Right ventricle myocardium inferior (tissue), 1 donor: ENCODE data around the gene UBXN4. TPM values are rescaled to one million over a fixed set of nuclear protein-coding genes. Genes with fewer than 3 reads are reported as not detected.
"Not testable (repeated sequence)": the region's sequence is repeated elsewhere in the genome, so short reads cannot be mapped to it uniquely, and the experiment has no call there.

Source experiments
- ATAC-seq: fragments of 200-7000 bp; cut with Tn5 transposase; one replicate; pipeline ENCODE4 v1.9.1; 2020; ENCODE audit warnings: mild to moderate bottlenecking, moderate library complexity
- DNase-seq: peaks from one replicate; pipeline ENCODE4 v3.0.0; 2021; ENCODE audit errors: missing footprints
- intact Hi-C: fragments of 100-400 bp; cut with DNase I; formaldehyde crosslinking; loops from one replicate; pipeline ENCODE4 v1.11.0; 2022
- long read RNA-seq: library from polyadenylated mRNA; unstranded; transcript quantifications from one replicate; pipeline ENCODE4 v2.0.0, GENCODE V29; 2021
- total RNA-seq: library from RNA; stranded (reverse); fragmentation: NEBNext Ultra II Directional; extraction: Animal tissue kit (Norgen Biotek cat#: 25700); gene quantifications from one replicate; pipeline ENCODE4 v1.2.1, GENCODE V29; 2021
- donor health status: DM: no; HTN: yes; CAD: no; lungs with severe emphysema.

The UBXN4 gene
- total RNA-seq = 54.9 TPM
- long read RNA-seq, full-length matches to known transcripts = 37 of 51 reads
- long read RNA-seq, partial matches to known transcripts = 9 of 51 reads
- long read RNA-seq, other reads (novel, unspliced or antisense) = 5 of 51 reads

GRCh38 chr2:135741395-135742324 lies at the start of gene UBXN4:
Gene UBXN4, plus strand, starts transcription at chr2:135741855. Its CDS starts 75 bp downstream, at chr2:135741930.
- peak; percentile 98 for DNase-seq
- peak; percentile 99 for ATAC-seq
- intact Hi-C loops = loop anchor here (2.0 kb wide), 1 partner anchor 211 kb away; the partner anchor contains the start of genes R3HDM1 and ZRANB3

GRCh38 chr2:135694711-135695110 lies 46.9 kb upstream of the UBXN4 start:
- ATAC-seq = no peak
- intact Hi-C loops = no loop called here
- no peak for DNase-seq

DNA sequence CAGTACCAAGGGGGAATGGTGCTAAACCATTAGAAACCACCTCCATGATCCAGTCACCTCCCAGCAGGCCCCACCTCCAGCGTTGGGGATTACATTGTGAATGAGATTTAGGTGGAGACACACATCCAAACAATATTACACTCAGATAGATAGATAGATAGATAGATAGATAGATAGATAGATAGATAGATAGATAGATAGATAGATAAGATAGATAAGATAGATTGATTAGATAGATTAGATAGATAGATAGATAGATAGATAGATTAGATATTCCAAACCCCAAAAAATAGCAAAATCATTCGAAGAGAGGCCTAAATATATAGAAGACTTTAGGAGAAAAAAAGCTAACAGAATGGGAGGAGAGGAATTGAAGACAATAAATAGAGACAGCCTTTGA lies 42.8 kb upstream of the UBXN4 start:
- no peak for DNase-seq
- intact Hi-C loops = no loop called here
- ATAC-seq = no peak

DNA sequence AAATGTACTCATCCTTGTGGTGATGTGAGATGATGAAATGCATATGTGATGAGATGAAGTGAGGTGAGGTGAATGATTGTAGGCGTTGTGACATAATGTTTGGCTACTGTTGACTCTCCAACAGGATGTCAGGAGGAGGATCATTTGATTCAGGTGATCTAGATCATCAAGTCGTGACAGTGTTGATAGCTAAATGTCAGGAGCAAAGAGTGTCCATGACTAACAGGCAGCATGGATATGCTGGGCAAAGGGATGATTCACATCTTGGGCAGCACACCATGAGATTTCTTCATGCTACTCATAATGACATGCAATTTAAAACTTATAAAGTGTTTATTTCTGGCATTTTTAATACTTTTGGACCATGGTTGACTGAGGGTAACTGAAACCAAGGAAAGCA lies 40.2 kb upstream of the UBXN4 start:
- intact Hi-C loops = no loop called here
- no peak for ATAC-seq
- DNase-seq = no peak

DNA sequence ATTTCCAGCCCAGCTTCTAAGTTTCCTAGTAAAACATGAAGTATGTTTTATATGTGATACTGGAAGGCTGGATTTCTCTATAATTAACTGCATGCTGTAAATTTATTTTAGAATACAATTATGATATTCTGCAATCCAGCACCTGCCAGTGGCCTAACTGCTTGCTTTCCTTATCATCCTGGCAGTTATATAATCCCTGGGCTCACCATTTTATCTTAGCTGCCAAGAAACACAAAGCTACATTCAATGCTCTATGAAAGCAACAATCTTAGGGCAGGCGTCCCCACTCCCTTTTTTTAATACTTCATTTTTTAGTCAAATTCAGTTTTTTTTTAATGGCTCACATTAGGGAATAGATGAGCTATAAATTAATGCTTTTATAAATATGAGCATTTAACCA lies 38.4 kb upstream of the UBXN4 start:
- intact Hi-C loops = no loop called here
- DNase-seq = no peak
- no peak for ATAC-seq

- intact Hi-C loops, ATAC-seq: not testable (repeated sequence)
These were observed 37.6 kb upstream of the UBXN4 start for GRCh38 chr2:135704075-135704474.

GRCh38 chr2:135708159-135708558 lies 33.5 kb upstream of the UBXN4 start:
- intact Hi-C loops = no loop called here

More at GRCh38 chr2:135704075-135704474, 37.6 kb upstream of the UBXN4 start:
- not testable (repeated sequence) for DNase-seq

GRCh38 chr2:135709992-135710391 lies 31.7 kb upstream of the UBXN4 start:
- ATAC-seq (no peak), DNase-seq (peak; percentile 79)
- intact Hi-C loops = loop anchor here (1.0 to 5.0 kb wide), 3 partner anchors 238 to 721 kb away; no protein-coding TSS in a partner anchor

More at GRCh38 chr2:135708159-135708558, 33.5 kb upstream of the UBXN4 start:
- ATAC-seq = no peak
- no peak for DNase-seq

DNA sequence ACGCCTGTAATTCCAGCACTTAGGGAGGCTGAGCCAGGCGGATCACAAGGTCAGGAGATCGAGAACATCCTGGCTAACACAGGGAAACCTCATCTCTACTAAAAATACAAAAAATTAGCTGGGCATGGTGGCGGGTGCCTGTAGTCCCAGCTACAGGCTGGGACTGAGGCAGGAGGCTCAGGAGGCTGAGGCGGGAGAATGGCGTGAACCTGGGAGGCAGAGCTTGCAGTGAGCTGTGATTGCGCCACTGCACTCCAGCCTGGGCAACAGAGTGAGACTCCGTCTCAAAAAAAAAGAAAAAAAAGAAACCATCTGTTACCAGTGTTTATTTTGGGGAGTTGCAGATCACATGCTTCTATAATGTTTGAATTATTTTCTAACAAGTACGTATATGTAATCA lies 26.6 kb upstream of the UBXN4 start:
- ATAC-seq, intact Hi-C loops, DNase-seq: not testable (repeated sequence)

- ATAC-seq (no peak), DNase-seq (no peak)
- intact Hi-C loops = no loop called here
These were observed 13.5 kb upstream of the UBXN4 start for GRCh38 chr2:135728064-135728743.

DNA sequence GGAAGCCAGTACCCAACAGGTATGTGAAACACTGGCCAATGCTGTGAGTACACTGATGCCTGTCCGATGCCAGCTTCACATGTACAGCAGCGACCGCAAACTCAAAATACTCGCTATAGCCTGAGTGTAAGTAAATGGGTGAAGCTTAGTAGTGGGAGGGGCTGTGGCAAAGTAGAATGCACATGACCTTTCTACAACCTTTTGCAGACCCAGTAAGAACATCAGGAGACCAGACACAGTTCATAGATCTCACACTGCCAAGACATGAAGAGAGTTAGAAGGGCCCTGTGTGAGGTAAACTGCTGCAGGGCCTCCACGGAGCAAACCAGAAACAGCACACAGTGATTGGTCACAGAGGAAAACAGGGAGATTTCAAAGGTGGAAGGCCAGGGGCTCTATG lies 9.1 kb upstream of the UBXN4 start:
- DNase-seq (no peak), ATAC-seq (no peak)
- intact Hi-C loops = no loop called here

DNA sequence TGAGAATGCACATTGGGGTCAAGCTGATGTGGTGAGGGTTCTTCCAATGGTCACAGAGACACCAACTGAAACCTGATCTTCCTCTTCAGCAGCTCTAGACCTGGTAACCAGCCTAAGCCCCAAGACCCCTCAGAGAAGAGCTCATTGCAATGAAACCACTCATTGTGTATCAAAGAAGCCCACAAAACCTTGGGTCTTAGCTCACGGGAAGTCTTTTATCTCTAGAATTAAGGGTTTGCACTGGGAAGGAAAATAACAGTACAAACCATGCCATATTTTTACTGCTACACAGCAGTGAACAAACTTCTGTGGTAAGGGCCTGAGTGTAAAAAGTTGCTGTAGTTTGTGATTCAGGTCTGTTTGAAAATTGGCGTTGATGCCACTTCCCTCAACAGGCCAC lies 8.6 kb upstream of the UBXN4 start:
- intact Hi-C loops = no loop called here
- ATAC-seq (no peak), DNase-seq (no peak)

- no peak for ATAC-seq
- no peak for DNase-seq
These were observed 5.1 kb upstream of the UBXN4 start for GRCh38 chr2:135736546-135736945.

DNA sequence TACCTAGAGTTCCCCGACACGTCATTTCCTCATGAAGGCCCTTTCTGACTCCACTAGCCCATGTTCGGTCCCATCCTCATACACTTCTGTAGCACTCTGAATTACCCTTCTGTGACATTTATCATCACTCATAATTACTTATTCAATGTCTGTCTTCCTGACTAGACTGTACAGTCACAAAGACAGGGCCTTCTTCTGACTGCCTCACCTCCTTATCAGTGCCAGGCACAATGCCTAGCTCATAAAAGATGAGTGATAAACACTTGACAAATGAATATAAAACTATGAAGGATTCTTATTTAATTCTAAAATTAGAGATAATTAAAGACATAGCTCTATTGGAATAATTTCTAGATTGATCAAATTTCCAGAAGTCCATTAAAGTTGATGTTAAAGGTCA lies 1.4 kb upstream of the UBXN4 start:
- ATAC-seq (no peak), DNase-seq (no peak)
- intact Hi-C loops = loop anchor here (2.0 kb wide), 1 partner anchor 209 kb away; the partner anchor contains the start of genes R3HDM1 and ZRANB3

More at GRCh38 chr2:135736546-135736945, 5.1 kb upstream of the UBXN4 start:
- intact Hi-C loops = no loop called here

- no peak for DNase-seq
- intact Hi-C loops = loop anchor here (2.0 kb wide), 1 partner anchor 210 kb away; the partner anchor contains the start of genes R3HDM1 and ZRANB3
- no peak for ATAC-seq
These were observed 636 bp upstream of the UBXN4 start for GRCh38 chr2:135741043-135741394.

DNA sequence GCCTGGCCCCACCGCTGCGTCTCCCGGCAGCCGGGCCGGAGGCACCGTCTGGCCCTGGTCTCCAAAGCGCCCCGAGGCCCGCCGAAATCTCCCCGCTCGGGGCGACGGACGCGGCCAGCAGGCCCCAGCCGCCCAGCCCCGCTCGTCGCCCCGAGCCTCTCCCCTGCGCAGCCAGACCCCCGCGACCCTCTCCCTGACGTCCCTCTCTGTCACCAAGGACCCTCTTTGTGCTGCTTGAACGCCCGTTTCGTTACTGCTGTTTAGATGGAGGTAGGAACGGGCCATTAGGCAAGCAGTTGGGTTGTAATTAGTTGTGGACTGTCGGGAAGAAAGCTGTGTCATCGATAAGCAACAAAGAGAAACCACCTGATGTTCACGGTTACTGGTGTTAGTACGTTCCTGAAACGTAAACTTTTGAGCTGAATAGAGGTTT lies 686 bp downstream of the UBXN4 start:
- peak; percentile 47 for ATAC-seq
- no peak for DNase-seq
- intact Hi-C loops = no loop called here

GRCh38 chr2:135743860-135744259 lies 2.2 kb downstream of the UBXN4 start:
- ATAC-seq (no peak), DNase-seq (no peak)
- intact Hi-C loops = no loop called here

- intact Hi-C loops = no loop called here
- ATAC-seq (no peak), DNase-seq (no peak)
These were observed 3.2 kb downstream of the UBXN4 start for GRCh38 chr2:135744760-135745314.

- intact Hi-C loops = no loop called here
- DNase-seq = no peak
- ATAC-seq = no peak
These were observed 3.9 kb downstream of the UBXN4 start for GRCh38 chr2:135745545-135745944.
